Measurements from ENCODE around the gene TSPAN31.

GRCh38 chr12:57761391-57761998, 16.7 kb downstream of the TSPAN31 start:
- TF ChIP-seq ZFP30 (CRISPR knock-in tag; IDR thresholded peaks at IDR 0.05) (no peak), ARNTL (CRISPR knock-in tag; IDR thresholded peaks at IDR 0.05; ENCODE audit: borderline replicate concordance, low read depth) (no peak), TOX (CRISPR knock-in tag; IDR thresholded peaks at IDR 0.05; ENCODE audit: borderline replicate concordance) (no peak)

Data from SK-N-SH treated with all-trans-retinoic acid at 6 μM for 48 hours (cell line).